Measurements from ENCODE around the gene GSTO2.

GSTO2 gene

DNA sequence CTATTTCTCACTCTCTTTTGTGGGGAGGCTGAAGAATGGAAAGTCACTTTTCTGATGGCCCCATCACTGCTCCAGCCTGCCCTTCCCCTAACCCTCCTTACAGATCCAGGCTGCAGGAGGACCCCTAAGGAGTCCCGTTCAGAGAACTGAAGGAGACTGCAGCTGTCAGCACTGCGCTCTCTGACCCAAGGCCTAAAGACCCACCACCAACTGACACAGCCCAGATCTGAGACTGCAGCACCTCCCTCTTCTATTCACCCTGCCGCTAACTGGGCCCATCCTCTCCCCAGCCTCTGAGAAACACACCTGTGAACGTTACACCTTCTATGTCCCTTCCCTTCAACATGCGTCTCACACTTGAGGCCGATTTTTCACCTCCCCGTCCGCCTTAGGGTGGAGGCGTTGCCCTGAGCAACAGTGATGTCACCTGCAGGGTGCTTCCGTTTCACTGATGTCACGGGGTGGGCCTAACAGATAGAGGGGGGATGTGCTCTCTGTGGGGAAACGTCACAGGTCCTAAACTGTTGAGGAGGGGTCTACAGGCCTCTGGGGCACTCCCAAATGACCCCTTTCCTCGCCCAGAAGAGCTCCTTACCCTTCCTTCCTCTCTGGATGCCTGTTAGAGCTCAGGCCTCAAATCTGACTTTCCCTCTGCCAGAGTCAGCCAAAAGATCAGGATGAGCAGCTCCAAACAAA lies 64.2 kb downstream of the GSTO2 start:
- H3K9me2 ChIP-seq (replicated peaks; ENCODE audit: insufficient read depth, low read length): no peaks in the 10 kb centered on the region
- TF ChIP-seq EZH2 (optimal IDR thresholded peaks at IDR 0.05; ENCODE audit: low read depth, low read length) (no peak), EZH2phosphoT487 (IDR thresholded peaks at IDR 0.05; ENCODE audit: low read length) (no peak)
- TF ChIP-seq, protein P1, sequence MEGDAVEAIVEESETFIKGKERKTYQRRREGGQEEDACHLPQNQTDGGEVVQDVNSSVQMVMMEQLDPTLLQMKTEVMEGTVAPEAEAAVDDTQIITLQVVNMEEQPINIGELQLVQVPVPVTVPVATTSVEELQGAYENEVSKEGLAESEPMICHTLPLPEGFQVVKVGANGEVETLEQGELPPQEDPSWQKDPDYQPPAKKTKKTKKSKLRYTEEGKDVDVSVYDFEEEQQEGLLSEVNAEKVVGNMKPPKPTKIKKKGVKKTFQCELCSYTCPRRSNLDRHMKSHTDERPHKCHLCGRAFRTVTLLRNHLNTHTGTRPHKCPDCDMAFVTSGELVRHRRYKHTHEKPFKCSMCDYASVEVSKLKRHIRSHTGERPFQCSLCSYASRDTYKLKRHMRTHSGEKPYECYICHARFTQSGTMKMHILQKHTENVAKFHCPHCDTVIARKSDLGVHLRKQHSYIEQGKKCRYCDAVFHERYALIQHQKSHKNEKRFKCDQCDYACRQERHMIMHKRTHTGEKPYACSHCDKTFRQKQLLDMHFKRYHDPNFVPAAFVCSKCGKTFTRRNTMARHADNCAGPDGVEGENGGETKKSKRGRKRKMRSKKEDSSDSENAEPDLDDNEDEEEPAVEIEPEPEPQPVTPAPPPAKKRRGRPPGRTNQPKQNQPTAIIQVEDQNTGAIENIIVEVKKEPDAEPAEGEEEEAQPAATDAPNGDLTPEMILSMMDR (IDR thresholded peaks at IDR 0.05; ENCODE audit: low read length): no peak
- peaks cover 93% of the 10 kb centered on the region for H3K79me2 ChIP-seq (ENCODE audit: low read length)
- H2AFZ ChIP-seq (ENCODE audit: low read length): no peak overlapping the region
- no peak overlapping the region for H3K4me3 ChIP-seq (ENCODE audit: low read length)
- no peak overlapping the region for H3K9ac ChIP-seq (ENCODE audit: low read length)
- no peak overlapping the region for H3K4me2 ChIP-seq (ENCODE audit: low read depth, low read length)
- no peaks in the 10 kb centered on the region for H3K27me3 ChIP-seq (replicated peaks; ENCODE audit: insufficient read depth, low read length)
- DNase-seq: no peak
- peaks cover 15% of the 10 kb centered on the region for H3F3A ChIP-seq (ENCODE audit: insufficient read depth, low read length)
- no peaks in the 10 kb centered on the region for H3K36me3 ChIP-seq (replicated peaks; ENCODE audit: insufficient read depth, low read length)
- H3K27ac ChIP-seq (ENCODE audit: low read length): no peak overlapping the region
- H3K4me1 ChIP-seq (ENCODE audit: low read length): no peaks in the 10 kb centered on the region; the same call in 1 of the 2 replicates
- H4K20me1 ChIP-seq (ENCODE audit: insufficient read depth, low read length): no peaks in the 10 kb centered on the region
- no peaks in the 10 kb centered on the region for H3K9me3 ChIP-seq (replicated peaks; ENCODE audit: insufficient read depth, low read length)

DNA sequence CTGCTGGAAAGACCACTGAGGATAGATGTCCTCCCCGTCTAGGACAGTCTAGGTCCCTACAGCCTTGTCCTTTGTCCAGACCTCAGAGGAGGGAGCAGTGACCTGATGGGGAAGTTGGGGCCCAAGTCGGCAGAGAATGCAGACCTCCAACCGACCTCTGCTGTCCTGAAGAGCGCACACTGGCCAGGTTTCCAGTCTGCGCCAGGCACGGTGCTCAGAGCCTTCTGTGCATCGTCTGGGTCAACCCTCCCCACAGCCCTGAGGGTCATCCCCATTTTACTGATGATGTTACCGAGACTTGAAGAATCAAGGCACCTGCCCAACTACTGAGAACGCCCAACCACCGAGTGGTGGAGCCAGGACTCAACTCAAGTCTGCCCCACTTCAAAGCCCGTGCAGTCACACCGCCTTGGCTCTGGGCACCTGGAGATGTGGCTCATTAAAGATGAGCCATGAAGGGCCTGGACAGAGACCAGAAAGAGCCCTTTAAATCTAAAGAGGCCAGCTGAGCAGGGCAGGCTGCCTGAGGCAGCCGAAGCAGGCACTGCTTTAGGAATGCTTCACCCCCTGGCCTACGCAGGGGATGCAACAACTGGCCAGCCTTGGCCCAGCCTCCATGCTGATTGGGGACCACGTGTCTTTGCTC lies 64.9 kb downstream of the GSTO2 start:
- no peaks in the 10 kb centered on the region for H4K20me1 ChIP-seq (ENCODE audit: insufficient read depth, low read length)
- peaks cover 21% of the 10 kb centered on the region for H3F3A ChIP-seq (ENCODE audit: insufficient read depth, low read length)
- H3K4me3 ChIP-seq (ENCODE audit: low read length): no peak overlapping the region
- H3K79me2 ChIP-seq (ENCODE audit: low read length): peaks cover 87% of the 10 kb centered on the region
- no peak for DNase-seq
- TF ChIP-seq, protein P1 (IDR thresholded peaks at IDR 0.05; ENCODE audit: low read length): no peak
- TF ChIP-seq EZH2phosphoT487 (IDR thresholded peaks at IDR 0.05; ENCODE audit: low read length) (no peak), EZH2 (optimal IDR thresholded peaks at IDR 0.05; ENCODE audit: low read depth, low read length) (no peak)
- no peak overlapping the region for H3K9ac ChIP-seq (ENCODE audit: low read length)
- H3K36me3 ChIP-seq (replicated peaks; ENCODE audit: insufficient read depth, low read length): no peaks in the 10 kb centered on the region
- H3K9me3 ChIP-seq (replicated peaks; ENCODE audit: insufficient read depth, low read length): no peaks in the 10 kb centered on the region
- H3K4me1 ChIP-seq (ENCODE audit: low read length): no peaks in the 10 kb centered on the region; the same call in 1 of the 2 replicates
- H3K27ac ChIP-seq (ENCODE audit: low read length): no peak overlapping the region
- no peak overlapping the region for H3K4me2 ChIP-seq (ENCODE audit: low read depth, low read length)
- no peaks in the 10 kb centered on the region for H3K9me2 ChIP-seq (replicated peaks; ENCODE audit: insufficient read depth, low read length)
- H2AFZ ChIP-seq (ENCODE audit: low read length): no peak overlapping the region
- H3K27me3 ChIP-seq (replicated peaks; ENCODE audit: insufficient read depth, low read length): no peaks in the 10 kb centered on the region

DNA sequence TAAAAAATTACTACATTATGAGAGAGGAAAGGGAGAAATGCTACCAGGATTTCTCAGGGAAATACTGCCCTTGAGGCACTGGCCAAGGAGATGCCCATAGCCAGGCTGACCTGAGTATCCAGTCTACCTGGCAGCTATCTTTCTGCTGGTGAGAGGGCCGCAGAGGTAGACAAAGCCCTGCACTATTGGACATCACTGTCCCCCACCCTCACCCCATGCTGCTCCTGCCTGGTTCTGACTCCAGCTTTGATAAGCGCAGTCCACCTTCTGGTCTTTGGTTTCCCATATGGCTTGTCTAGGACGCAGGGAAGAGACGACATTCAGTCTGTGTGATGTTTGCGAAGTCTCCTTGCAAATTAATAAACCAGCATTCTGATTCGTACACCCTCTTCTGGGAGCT lies 65.6 kb downstream of the GSTO2 start:
- H4K20me1 ChIP-seq (ENCODE audit: insufficient read depth, low read length): no peaks in the 10 kb centered on the region
- peaks cover 27% of the 10 kb centered on the region for H3F3A ChIP-seq (ENCODE audit: insufficient read depth, low read length)
- H3K27ac ChIP-seq (ENCODE audit: low read length): no peak overlapping the region
- TF ChIP-seq EZH2phosphoT487 (IDR thresholded peaks at IDR 0.05; ENCODE audit: low read length) (no peak), EZH2 (optimal IDR thresholded peaks at IDR 0.05; ENCODE audit: low read depth, low read length) (no peak)
- TF ChIP-seq, protein P1 (IDR thresholded peaks at IDR 0.05; ENCODE audit: low read length): no peak
- H3K4me1 ChIP-seq (ENCODE audit: low read length): peaks cover 6% of the 10 kb centered on the region
- H3K4me2 ChIP-seq (ENCODE audit: low read depth, low read length): no peak overlapping the region
- no peak overlapping the region for H3K4me3 ChIP-seq (ENCODE audit: low read length)
- H3K79me2 ChIP-seq (ENCODE audit: low read length): peaks cover 80% of the 10 kb centered on the region
- no peaks in the 10 kb centered on the region for H3K9me3 ChIP-seq (replicated peaks; ENCODE audit: insufficient read depth, low read length)
- H3K27me3 ChIP-seq (replicated peaks; ENCODE audit: insufficient read depth, low read length): no peaks in the 10 kb centered on the region
- H3K9ac ChIP-seq (ENCODE audit: low read length): no peak overlapping the region
- H3K9me2 ChIP-seq (replicated peaks; ENCODE audit: insufficient read depth, low read length): no peaks in the 10 kb centered on the region
- H2AFZ ChIP-seq (ENCODE audit: low read length): no peak overlapping the region
- no peaks in the 10 kb centered on the region for H3K36me3 ChIP-seq (replicated peaks; ENCODE audit: insufficient read depth, low read length)
- no peak for DNase-seq

All from MM.1S (cell line).